ENCODE measurements around the gene FAM168B.

- no peak for TF ChIP-seq POLR2A (IDR thresholded peaks at IDR 0.05; ENCODE audit: low read length)
- TF ChIP-seq CTCF (IDR thresholded peaks at IDR 0.05), result no peak
- TF ChIP-seq BHLHE40 (IDR thresholded peaks at IDR 0.05; ENCODE audit: low read depth, low read length), result no peak
- no peak for TF ChIP-seq PHF8 (IDR thresholded peaks at IDR 0.05; ENCODE audit: borderline replicate concordance, low read depth)
- no peak for TF ChIP-seq CBX8 (IDR thresholded peaks at IDR 0.05)
- TF ChIP-seq RFX5 (IDR thresholded peaks at IDR 0.05), result no peak
- no peak for TF ChIP-seq JUNB (IDR thresholded peaks at IDR 0.05)
- no peak for TF ChIP-seq MAFK (IDR thresholded peaks at IDR 0.05; ENCODE audit: partially characterized antibody)
- no peak for TF ChIP-seq SMC3 (IDR thresholded peaks at IDR 0.05)
- no peak for TF ChIP-seq EP300 (IDR thresholded peaks at IDR 0.05)
- TF ChIP-seq MAZ (IDR thresholded peaks at IDR 0.05; ENCODE audit: borderline replicate concordance, low read depth, low read length), result no peak
- no peak for TF ChIP-seq TP53 (CRISPR knock-in tag; IDR thresholded peaks at IDR 0.05)
Measured at GRCh38 chr2:131044075-131044756, 49.0 kb downstream of the FAM168B start.

All from A549 (cell line).